HG02642 (cell line): ENCODE results near the gene TMEM143.
A peak's percentile ranks its signal among the peaks of the same experiment; 100 is the strongest.
"Not testable (repeated sequence)": the region's sequence is repeated elsewhere in the genome, so short reads cannot be mapped to it uniquely, and the experiment has no call there.

Source experiments
- ATAC-seq: cut with Tn5 transposase; IDR thresholded peaks from one replicate; pipeline ENCODE4 v1.9.1; 2021; ENCODE audit warnings: mild to moderate bottlenecking; ENCODE audit not compliant: unreplicated experiment, poor library complexity

Gene TMEM143

DNA sequence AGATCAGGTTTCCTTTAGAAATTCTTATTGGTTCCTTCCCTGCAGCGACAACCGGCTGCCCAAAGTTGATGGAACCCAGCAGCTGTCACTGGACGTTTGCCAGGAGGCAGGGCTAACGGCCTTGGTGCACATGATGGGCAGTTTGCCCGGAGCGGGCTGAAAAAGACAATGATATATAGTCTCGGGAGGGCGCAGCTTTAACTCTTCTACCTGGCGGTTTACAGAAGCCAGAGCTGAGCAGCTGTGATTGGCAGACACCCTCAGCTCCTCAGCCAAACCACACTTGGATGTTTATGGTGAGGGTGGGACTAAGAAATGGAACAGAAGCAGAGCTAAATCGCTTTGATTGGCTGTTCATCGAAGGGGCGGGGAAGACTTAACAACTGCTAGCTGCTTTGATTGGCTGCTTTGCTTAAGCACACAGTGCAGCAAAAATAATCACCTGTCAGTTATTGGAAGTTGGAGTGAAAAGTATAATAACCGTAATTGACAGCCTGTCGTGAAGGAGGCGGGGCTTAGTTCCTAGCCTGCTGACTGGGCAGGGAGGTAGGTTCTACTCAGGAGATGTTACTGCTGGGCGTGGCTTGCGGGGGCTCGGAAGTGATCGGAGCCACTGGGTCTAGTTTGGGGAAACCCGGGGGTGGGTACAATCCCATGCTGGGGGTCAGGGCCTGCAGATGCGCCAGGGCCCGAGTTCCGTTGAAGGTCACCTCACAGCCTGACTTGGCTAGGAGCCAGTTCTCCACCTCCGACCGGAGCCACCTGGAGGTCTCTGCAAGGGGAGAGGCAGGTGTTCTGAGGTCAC, 30.9 kb downstream of the TMEM143 start:
- ATAC-seq, result peak; percentile 67

DNA sequence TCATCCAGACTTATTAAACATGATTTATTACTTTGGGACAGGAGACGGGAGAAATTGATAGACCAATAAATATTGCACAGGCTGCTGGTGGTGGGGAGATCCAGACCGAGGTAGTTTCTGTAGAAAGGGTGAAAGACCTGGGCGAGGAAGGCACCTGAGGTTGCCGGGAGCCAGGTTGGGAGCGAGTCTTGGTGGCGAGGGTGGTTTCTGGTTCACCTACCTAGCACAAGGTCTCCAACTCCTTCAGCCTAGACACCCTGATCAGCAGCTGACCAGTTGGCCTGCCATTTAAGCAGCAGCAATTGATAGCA, 31.4 kb downstream of the TMEM143 start:
- ATAC-seq, result no peak

DNA sequence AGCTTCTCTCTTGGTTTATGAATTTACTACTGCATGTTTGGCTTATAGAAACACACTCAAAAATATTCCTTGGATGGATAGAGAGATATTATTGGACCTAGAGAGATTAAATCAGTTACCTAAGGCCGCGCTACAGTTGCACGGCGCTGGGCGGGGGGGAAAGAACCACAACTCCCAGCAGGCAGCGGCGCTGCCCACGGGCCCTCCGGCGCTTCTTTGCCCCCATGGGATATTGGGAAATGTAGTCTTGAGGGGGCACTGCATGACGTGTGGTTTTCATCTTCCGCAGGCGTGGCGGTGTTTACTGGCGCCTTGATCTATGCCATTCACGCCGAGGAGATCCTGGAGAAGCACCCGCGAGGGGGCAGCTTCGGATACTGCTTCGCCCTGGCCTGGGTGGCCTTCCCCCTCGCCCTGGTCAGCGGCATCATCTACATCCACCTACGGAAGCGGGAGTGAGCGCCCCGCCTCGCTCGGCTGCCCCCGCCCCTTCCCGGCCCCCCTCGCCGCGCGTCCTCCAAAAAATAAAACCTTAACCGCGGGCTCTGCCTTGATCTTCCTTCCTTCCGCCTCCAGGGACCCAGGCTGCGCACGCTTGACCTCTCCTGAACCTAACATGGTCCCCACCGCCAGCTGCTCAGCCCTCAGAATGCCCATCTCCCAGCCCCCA, 33.6 kb downstream of the TMEM143 start:
- ATAC-seq, result peak; percentile 32

DNA sequence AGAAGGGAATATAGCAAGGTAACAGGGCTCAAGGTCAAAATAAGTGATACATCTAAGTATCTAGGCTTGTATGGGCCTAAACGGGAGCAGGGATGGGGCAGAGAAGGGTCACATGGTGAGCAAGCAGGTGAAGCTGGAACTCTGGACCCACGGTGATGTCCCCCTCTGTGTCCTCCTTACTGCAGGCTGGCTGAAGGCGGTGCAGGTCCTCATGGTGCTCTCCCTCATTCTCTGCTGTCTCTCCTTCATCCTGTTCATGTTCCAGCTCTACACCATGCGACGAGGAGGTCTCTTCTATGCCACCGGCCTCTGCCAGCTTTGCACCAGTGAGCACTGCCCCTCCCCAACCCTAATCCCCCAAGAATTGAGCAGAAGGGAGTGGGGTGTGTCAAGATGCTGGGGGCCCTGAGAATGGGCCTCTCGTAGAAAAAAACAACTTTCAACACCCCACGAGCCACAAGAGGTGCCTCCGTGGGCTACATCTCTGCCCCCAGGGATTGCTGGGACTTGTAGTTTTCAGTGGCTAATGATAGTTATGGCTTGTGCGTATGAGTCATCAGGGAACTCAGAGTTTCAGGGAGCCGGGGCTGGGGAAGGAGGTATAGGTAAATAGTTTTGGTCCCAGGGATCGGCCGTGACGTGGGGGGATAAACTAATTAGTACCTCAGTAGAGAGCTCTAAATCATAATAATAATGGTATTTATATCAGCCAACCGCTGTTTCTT, 34.4 kb downstream of the TMEM143 start:
- no peak for ATAC-seq

DNA sequence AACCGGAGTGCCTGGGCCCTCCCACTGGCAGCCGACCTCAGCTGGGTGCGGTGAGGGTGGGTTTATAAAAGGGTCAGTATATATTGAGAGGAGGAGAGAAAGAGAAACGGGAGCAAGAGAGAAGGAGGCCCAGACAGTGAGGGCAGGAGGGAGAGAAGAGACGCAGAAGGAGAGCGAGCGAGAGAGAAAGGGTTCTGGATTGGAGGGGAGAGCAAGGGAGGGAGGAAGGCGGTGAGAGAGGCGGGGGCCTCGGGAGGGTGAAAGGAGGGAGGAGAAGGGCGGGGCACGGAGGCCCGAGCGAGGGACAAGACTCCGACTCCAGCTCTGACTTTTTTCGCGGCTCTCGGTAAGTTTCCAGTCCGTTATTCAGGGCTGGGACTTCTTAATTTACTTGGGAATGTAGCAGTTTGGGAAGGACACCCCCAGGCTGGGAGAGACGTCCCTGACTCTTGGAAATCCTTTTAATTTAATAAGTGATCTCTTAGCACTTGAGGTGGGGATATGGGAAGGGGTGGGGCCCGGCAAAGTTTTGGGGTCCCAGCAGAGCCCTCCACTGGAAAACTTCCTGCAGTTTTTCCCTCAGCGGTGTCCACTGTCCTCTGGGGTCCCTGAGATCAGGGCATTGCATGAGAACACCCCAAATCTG, 38.4 kb downstream of the TMEM143 start, which contains the start of gene EMP3:
Gene EMP3, plus strand, starts transcription at position 288 of the 646 bp plus-strand sequence. CDS start 1,293 bp downstream, outside the sequence.
- ATAC-seq, result no peak

DNA sequence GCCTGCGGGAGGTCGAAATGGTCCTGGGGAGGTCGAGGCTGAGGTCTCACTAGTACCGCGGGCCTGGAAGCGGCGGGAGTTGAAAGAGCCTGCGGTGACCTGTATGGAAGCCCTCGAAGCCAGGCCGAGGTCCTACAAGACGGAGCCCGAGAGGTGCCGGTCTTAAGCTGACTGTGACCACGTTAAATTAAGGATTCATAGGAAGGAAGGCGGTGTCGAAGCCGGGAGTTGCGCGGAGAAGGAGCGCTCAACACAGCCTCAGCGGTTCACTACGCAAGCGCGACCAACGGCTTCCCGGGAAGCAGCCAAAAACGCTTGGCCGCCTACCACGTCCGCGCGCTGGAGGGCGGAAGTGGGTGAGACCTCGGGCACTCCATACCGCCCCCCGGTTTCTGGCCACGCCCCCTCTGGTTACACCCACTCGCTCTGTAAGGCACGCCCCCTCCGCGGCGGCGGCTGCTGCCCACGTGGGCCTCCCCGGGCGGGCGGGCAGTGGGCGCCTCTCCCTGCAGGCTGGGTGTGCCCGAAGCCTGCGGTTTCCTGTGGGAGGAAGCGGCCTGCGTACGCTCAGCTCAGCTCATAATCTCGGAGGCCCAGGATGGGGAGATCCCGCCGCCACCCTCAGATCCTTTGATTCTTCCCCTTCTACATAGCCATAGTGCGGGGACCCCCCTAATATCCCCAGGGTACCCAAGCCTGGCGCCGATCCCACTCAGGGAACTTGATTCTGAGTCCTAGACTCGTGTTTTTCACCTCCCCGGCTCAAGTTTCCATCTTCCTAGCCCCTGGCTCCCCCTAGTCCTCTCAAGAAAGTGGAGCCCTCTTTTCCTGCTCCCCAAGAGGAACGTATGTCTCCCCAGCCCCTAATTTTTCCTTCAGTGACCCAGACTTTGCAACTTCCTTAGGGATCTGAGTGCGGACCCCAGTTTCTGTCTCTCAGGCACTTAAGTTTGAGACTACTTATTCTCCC, 41.8 kb downstream of the TMEM143 start:
- peak; percentile 74 for ATAC-seq

DNA sequence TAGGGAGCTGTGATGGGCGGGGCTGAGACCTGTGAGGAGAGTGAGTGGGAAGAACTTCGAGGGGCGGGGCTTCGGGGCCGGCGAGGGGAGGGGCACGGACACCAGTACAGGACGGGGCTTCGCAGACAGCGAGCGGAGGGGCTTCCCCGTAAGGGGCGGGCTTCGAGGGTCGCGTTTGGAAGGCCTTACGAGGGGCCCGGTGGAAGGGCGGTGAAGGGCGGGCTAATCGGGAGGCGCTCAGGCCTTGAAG, 42.4 kb downstream of the TMEM143 start:
- ATAC-seq, result peak; percentile 50

DNA sequence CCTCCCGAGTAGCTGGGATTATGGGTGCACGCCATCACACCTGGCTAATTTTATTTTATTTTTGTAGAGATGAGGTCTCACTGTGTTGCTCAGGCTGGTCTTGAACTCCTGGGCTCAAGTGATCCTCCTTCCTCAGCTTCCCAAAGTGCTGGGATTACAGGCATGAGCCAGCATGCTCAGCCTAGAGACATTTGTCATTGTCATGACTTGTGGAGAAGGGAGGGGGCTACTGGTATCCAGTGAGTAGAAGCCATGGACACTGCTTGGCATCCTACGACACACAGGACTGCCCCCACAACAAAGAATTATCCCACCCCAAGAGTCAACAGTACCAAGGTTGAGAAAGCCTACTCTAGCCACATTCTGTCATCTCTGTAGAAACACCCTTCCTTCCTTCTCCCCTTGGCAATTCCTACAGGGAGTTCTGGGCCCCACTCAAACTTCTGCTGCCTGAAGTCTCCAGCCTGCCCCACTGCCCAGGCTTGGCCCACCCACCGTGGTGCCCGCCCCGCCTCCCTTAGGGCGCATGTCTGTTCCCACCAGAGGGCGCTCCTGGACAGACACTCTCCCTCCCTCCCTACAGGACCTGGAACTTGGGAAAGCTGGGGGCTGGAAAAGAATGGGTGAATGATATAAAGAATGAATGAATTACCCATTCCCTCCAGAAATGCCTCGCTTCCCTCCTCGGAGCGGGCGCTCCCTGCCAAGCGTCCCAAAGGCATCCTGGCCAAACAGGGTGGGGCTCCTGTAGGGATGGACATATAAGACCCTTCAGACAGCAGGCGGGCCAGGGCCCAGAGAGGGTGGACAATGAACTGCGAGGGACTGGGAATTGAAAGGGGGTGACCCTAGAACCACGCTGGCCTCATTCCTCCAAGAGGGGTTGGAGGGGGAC, 43.8 kb downstream of the TMEM143 start:
- ATAC-seq, result no peak

DNA sequence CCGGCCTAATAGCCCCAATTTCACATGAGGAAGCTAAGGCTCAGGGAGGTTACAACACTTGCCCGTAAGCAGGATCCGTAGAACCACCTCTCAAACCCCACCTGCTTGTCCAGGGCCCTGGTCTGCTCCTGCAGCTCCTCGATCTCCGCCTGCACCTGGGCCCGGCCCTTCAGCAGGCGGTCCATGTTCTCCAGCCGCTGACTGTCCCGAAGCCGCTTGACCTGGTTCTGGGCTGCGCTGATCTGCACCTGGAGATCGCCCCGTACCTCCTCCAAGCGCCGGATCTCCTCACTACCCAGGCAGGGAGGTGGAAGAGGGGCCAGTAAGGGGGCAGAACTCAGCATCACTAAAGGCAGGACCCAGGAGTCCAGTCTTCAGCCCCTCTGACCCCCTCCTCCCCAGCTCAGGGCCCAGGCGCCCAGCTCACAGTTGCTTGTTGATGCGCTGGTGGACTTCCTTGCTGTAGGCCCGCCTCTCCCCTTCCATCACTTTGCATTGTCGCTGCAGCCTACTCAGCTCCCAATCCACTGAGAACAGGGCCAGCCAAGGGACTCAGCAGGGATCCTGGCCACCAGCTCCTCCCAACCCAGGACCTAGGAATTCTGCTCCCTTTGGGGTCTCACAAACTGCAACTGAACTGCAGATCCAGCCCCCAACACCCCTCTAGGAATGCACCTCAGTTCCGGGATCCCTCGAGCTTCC, 45.3 kb downstream of the TMEM143 start:
- no peak for ATAC-seq

DNA sequence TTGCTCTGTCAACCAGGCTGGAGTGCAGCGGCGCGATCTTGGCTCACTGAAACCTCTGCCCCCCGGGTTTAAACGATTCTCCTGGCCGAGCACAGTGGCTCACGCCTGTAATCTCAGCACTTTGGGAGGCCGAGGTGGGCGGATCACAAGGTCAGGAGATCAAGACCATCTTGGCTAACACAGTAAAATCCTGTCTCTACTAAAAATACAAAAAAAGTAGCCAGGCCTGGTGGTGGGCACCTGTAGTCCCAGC, 46.1 kb downstream of the TMEM143 start:
- ATAC-seq, result not testable (repeated sequence)

DNA sequence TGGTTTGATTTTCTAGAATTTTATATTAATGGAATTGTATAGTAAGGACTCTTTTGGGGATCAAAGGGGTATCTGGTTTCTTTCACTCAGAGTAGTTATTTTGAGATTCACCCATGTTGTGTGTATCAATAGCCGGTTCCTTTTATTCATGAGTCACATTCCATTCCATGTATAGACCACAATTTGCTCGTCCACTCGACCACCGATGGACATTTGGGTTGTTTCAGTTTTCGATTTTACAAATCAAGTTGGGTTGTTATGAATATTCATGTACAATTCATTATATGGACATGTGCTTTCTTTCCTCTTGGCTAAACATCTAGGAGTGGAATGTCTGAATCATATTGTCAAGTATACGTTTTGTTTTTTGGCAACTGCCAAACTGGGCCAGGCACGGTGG, 48.0 kb downstream of the TMEM143 start:
- no peak for ATAC-seq

DNA sequence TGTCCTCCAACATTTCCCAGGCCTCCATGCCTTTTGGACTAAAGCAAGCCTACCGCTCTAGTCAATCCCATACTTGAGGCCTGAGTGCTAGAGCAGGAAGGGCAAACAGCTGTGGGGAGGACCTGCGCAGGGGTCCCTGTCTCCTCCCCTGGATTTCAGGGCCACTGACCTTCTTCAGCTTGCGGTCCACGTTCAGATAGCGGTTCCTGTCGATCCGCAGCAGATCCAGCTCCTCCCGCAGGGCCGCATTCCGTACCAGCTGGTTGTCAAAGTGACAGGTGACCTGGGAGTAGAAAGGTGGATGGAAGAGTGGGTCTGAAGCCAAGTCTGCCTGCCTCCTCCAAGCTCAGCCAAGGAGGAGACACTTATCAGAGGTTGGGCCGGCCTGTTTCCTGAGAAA, 52.4 kb downstream of the TMEM143 start:
- no peak for ATAC-seq

DNA sequence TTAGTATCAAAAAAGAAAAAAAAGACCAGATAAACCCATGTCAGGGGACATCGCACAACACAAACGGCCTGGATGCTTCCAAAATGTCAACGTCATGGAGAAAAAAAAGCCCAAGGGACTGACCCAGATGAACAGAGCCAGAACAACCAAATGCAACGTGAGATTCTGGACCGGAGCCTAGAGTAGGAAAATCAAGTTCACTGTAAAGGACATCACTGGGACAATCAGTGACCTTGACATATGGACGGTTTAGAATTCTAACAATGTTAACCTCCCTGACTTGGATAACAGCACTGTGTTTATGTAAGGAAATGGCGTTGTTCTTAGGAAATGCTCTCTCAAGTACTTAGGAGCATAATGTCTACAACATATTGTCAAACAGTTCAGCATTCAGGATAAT, 53.5 kb downstream of the TMEM143 start:
- no peak for ATAC-seq

DNA sequence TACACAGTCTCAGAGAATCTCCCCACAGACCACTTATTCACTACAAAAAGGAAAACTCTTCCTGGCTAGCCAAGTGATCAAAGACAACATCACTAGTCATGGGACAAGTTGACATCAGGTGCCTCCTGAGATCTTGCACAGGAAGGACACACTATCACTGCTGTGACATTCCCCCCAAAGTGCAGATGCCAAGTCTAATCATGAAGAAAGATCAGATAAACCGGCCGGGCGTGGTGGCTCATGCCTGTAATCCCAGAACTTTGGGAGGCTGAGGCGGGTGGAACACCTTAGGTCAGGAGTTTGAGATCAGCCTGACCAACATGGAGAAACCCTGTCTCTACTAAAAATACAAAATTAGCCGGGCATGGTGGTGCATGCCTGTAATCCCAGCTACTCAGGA, 54.0 kb downstream of the TMEM143 start:
- ATAC-seq, result not testable (repeated sequence)

DNA sequence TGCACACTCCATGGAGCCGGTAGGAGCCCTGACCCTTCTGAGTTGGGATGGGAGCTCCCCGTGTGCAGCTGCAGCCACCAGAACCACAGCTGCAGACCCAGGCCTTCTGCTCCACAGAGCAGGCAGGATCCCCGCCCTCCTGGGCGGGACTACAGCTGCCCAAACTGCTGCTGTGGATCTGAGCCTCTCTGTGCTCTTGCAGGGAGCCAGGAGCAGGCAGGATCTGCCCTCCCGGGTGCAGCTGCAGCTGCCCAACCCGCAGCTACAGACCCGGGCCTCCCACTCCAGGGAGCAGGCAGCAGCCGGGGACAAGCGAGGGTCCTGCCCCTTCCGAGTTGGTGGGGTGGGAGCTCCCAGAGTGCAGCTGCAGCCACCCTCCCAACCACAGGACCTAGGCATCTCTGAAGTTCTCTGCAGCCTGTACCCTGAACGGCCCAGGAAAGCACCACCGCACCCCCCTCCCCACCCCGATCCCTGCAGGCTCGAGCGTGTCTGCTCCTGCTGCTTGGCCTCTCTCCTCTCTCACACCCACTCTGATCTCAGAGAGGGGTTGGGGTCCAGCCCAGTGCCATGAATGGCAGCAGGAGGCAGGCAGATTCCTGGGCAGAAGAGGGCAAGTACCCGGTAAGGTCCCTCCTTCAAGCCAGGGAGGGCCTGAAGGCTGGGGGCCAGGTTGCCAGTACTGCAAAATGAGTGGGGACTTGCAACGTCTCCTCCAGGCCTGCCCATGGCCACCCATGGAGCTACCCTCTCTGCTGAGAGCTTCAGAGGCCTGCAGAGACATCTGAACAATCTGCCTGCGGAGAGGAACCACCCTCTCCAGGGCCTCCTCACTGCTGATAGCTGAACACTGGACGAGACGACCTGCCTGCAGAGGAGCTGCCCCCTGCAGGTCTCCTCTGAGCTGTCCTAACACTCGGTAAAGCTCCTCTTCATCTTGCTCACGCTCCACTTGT, 54.8 kb downstream of the TMEM143 start:
- no peak for ATAC-seq

DNA sequence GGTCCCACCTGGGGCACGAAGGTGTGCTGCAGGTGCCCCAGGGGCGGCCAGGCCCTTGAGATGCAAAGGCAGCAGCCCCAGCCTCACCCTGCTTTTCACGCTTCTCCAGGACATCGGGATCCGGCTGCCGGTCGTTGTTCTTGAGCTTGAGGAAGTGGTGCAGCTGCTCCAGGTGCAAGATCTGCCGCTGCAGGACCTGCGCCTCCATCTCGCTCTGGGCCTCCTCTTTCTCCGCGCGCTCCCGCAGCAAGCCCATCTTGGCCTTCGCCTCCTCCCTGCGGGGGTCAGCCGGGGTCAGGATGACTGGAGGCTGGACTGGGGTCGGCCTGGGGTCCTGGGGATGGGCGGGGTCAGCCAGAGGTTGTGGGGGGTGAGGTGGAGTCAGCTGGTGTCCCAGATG, 59.9 kb downstream of the TMEM143 start:
- ATAC-seq, result no peak

DNA sequence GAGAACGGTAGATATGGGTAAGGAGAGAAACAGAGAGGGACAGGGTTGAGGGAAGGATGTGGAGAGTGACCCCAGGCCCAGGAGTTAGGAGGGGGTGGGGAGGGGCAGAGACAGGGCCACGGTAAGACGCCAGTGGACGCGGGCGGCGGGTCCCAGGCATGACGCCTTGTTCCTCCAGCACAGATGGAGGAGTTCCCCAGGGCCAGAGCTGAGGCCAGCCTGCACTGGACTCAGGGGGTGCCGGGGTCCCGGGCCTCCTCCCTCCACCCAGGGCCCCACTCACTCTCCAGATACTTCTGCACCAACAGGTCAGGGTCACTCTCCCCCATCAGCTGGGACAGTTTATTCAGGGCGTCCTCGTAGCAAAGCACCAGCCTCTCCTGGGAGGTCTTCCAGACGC, 60.4 kb downstream of the TMEM143 start:
- ATAC-seq, result no peak

DNA sequence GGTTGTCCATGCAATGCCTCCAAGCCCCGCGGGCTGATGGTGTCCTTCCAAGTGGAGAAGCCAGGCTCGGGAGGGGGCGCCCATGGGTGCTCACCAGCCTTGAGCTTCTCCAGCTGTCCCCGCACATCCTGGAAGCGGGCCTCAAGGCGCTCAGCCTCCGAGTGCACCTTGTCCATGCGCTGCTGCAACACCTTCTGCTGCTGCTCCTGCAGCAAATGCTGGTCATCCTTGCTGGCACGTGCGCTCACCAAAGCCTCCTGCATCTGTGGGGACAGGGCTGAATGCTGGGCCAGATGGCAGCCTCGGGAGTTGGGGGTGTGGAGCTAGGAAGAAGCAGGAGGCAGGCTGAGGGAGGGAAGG, 61.2 kb downstream of the TMEM143 start:
- no peak for ATAC-seq
